Liver (tissue), 3 donors: Measurements from ENCODE around the gene MRPS16.

Source experiments
- FOXA1 ChIP-seq: IDR thresholded peaks from 2 replicates; pipeline ENCODE4 v1.6.1; 2016; ENCODE audit warnings: antibody characterized with exemption
- HNF4G ChIP-seq: IDR thresholded peaks from 2 replicates; pipeline ENCODE4 v1.6.1; 2016; ENCODE audit warnings: antibody characterized with exemption
- MAX ChIP-seq: IDR thresholded peaks from 2 replicates; pipeline ENCODE4 v1.6.1; 2016; ENCODE audit warnings: antibody characterized with exemption
- RAD21 ChIP-seq, 2 donors: IDR thresholded peaks; 2 replicates each; pipeline ENCODE4 v1.6.1; 2016; ENCODE audit warnings: antibody characterized with exemption in 2 of 2, mild to moderate bottlenecking in 2 of 2
- ZBTB33 ChIP-seq: IDR thresholded peaks from 2 replicates; pipeline ENCODE4 v1.6.1; 2016; ENCODE audit warnings: antibody characterized with exemption
- TF ChIP-seq, protein P1 (sequence below): IDR thresholded peaks from 2 replicates; pipeline ENCODE4 v1.6.1; 2016; ENCODE audit warnings: antibody characterized with exemption, mild to moderate bottlenecking
- TF ChIP-seq, protein P2 (sequence below): fragments of 150-350 bp; IDR thresholded peaks from 2 replicates; pipeline ENCODE4 v1.5.1; 2017; ENCODE audit warnings: improper control_type of control experiment, low read depth, low read length; ENCODE audit not compliant: missing input control
- donor health status: healthy.
- donor health status: healthy.

DNA sequence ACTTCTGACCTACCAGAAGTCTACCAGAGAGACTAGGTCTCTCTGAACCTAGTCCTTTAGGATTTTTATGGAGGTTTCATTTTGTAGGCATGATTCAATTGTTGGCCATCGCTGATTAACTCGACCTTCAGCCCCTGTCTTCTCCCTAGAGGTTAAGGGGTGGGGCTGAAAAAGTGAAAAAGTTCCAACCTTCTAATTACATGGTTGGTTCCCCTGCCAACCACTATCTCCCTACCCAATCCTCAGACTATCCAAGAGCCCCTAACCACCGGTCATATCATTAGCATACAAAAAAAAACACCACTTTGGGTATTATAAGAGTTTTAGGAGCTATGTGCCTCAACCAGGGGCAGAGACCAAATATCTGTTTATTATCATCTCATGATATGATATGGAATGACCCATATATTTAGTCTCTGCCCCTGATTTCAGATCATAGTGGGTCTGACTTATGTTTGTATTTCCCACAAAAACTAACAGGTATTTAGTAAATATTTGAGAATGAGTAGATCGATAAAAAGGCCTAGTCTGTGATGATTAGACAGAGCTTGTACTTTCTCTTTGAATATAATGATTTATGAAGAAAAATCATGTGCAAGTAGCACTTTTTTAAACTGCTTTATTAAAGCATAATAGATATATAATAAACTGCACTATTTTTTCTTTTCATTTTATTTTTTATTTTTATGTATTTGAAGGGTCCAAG, 41.2 kb downstream of the MRPS16 start:
- TF ChIP-seq, protein P1, sequence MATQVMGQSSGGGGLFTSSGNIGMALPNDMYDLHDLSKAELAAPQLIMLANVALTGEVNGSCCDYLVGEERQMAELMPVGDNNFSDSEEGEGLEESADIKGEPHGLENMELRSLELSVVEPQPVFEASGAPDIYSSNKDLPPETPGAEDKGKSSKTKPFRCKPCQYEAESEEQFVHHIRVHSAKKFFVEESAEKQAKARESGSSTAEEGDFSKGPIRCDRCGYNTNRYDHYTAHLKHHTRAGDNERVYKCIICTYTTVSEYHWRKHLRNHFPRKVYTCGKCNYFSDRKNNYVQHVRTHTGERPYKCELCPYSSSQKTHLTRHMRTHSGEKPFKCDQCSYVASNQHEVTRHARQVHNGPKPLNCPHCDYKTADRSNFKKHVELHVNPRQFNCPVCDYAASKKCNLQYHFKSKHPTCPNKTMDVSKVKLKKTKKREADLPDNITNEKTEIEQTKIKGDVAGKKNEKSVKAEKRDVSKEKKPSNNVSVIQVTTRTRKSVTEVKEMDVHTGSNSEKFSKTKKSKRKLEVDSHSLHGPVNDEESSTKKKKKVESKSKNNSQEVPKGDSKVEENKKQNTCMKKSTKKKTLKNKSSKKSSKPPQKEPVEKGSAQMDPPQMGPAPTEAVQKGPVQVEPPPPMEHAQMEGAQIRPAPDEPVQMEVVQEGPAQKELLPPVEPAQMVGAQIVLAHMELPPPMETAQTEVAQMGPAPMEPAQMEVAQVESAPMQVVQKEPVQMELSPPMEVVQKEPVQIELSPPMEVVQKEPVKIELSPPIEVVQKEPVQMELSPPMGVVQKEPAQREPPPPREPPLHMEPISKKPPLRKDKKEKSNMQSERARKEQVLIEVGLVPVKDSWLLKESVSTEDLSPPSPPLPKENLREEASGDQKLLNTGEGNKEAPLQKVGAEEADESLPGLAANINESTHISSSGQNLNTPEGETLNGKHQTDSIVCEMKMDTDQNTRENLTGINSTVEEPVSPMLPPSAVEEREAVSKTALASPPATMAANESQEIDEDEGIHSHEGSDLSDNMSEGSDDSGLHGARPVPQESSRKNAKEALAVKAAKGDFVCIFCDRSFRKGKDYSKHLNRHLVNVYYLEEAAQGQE = no peak
- TF ChIP-seq HNF4G (no peak), MAX (no peak), FOXA1 (no peak), RAD21 (IDR thresholded peaks at IDR 0.05) (no peak), ZBTB33 (no peak)
- TF ChIP-seq, protein P2, sequence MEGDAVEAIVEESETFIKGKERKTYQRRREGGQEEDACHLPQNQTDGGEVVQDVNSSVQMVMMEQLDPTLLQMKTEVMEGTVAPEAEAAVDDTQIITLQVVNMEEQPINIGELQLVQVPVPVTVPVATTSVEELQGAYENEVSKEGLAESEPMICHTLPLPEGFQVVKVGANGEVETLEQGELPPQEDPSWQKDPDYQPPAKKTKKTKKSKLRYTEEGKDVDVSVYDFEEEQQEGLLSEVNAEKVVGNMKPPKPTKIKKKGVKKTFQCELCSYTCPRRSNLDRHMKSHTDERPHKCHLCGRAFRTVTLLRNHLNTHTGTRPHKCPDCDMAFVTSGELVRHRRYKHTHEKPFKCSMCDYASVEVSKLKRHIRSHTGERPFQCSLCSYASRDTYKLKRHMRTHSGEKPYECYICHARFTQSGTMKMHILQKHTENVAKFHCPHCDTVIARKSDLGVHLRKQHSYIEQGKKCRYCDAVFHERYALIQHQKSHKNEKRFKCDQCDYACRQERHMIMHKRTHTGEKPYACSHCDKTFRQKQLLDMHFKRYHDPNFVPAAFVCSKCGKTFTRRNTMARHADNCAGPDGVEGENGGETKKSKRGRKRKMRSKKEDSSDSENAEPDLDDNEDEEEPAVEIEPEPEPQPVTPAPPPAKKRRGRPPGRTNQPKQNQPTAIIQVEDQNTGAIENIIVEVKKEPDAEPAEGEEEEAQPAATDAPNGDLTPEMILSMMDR = no peak
